ENCODE measurements around the gene MAP2K6. TPM values are rescaled to one million over a fixed set of nuclear protein-coding genes. Genes with fewer than 3 reads are reported as not detected.

The MAP2K6 gene
- total RNA-seq, 2 experiments from 2014 or later = 10.3 to 27.6 TPM

- Histone ChIP-seq H3K4me1 (ENCODE audit: insufficient read depth, low read length, poor library complexity, severe bottlenecking) (peaks cover 21% of the 10 kb centered on the region), H4K20me1 (ENCODE audit: insufficient read depth, low read length) (no peaks in the 10 kb centered on the region), H3K9me3 (ENCODE audit: low read length) (no peaks in the 10 kb centered on the region), H3K79me2 (ENCODE audit: insufficient read depth, low read depth, low read length) (no peaks in the 10 kb centered on the region), H3K4me2 (ENCODE audit: low read length) (no peak overlapping the region), H2AFZ (ENCODE audit: low read length) (no peak overlapping the region), H3K27ac (ENCODE audit: low read depth, low read length, poor library complexity, severe bottlenecking) (no peak overlapping the region), H3K36me3 (ENCODE audit: insufficient read depth, low read length) (no peaks in the 10 kb centered on the region), H3K4me3 (ENCODE audit: low read depth, low read length, poor library complexity, severe bottlenecking) (no peak overlapping the region), H3K9me2 (ENCODE audit: insufficient read depth, low read length) (no peaks in the 10 kb centered on the region)
- intact Hi-C loops (cut with micrococcal nuclease; ENCODE audit: unreplicated experiment) = no loop called here
- no TSS peak for BruUV-seq (replicated peaks)
- CTCF ChIA-PET (ENCODE audit: unreplicated experiment) = interaction anchor here (1.2 to 2.0 kb wide), 2 partner anchors 9 to 14 kb away, joined by 3 to 8 read pairs; no protein-coding TSS in a partner anchor
- POLR2A ChIA-PET = interaction anchor here (0.6 to 4.6 kb wide), 5 partner anchors 9 to 1380 kb away, joined by 3 to 34 read pairs (median 6); no protein-coding TSS in a partner anchor
- no peak for TF ChIP-seq EZH2phosphoT487 (IDR thresholded peaks at IDR 0.05; ENCODE audit: borderline replicate concordance, low read depth, low read length)
- TF ChIP-seq CTCF (conservative IDR thresholded peaks at IDR 0.05; ENCODE audit: low read length) = no peak
- no peak for DNase-seq (ENCODE audit: low spot score)
These were observed 178.8 kb downstream of the MAP2K6 start for GRCh38 chr17:69593351-69593715.

- ChIA-PET POLR2A (interaction anchor here (0.7 to 4.6 kb wide), 5 partner anchors 8 to 1408 kb away, joined by 3 to 34 read pairs (median 6); no protein-coding TSS in a partner anchor), CTCF (ENCODE audit: unreplicated experiment) (interaction anchor here (1.2 to 2.0 kb wide), 2 partner anchors 10 to 13 kb away, joined by 3 to 8 read pairs; no protein-coding TSS in a partner anchor)
- no peaks in the 10 kb centered on the region for H3K79me2 ChIP-seq (ENCODE audit: insufficient read depth, low read depth, low read length)
- peaks cover 21% of the 10 kb centered on the region for H3K4me1 ChIP-seq (ENCODE audit: insufficient read depth, low read length, poor library complexity, severe bottlenecking)
- intact Hi-C loops (cut with micrococcal nuclease; ENCODE audit: unreplicated experiment) = no loop called here
- DNase-seq (ENCODE audit: low spot score) = no peak
- no peak overlapping the region for H3K27ac ChIP-seq (ENCODE audit: low read depth, low read length, poor library complexity, severe bottlenecking)
- H3K9me2 ChIP-seq (ENCODE audit: insufficient read depth, low read length) = no peaks in the 10 kb centered on the region
- H3K4me2 ChIP-seq (ENCODE audit: low read length) = no peak overlapping the region
- no peak overlapping the region for H2AFZ ChIP-seq (ENCODE audit: low read length)
- no TSS peak for BruUV-seq (replicated peaks)
- no peaks in the 10 kb centered on the region for H3K9me3 ChIP-seq (ENCODE audit: low read length)
- no peaks in the 10 kb centered on the region for H3K36me3 ChIP-seq (ENCODE audit: insufficient read depth, low read length)
- no peak overlapping the region for H3K4me3 ChIP-seq (ENCODE audit: low read depth, low read length, poor library complexity, severe bottlenecking)
- no peak for TF ChIP-seq CTCF (conservative IDR thresholded peaks at IDR 0.05; ENCODE audit: low read length)
- no peak for TF ChIP-seq EZH2phosphoT487 (IDR thresholded peaks at IDR 0.05; ENCODE audit: borderline replicate concordance, low read depth, low read length)
- no peaks in the 10 kb centered on the region for H4K20me1 ChIP-seq (ENCODE audit: insufficient read depth, low read length)
These were observed 179.2 kb downstream of the MAP2K6 start for GRCh38 chr17:69593716-69594115.

GRCh38 chr17:69594641-69595040 is 180.1 kb downstream of the MAP2K6 start:
- Histone ChIP-seq H3K4me1 (ENCODE audit: insufficient read depth, low read length, poor library complexity, severe bottlenecking) (peaks cover 18% of the 10 kb centered on the region), H3K4me3 (ENCODE audit: low read depth, low read length, poor library complexity, severe bottlenecking) (no peak overlapping the region), H4K20me1 (ENCODE audit: insufficient read depth, low read length) (no peaks in the 10 kb centered on the region), H3K36me3 (ENCODE audit: insufficient read depth, low read length) (no peaks in the 10 kb centered on the region), H3K9me3 (ENCODE audit: low read length) (no peaks in the 10 kb centered on the region), H2AFZ (ENCODE audit: low read length) (no peak overlapping the region; the same call in 1 of the 2 replicates), H3K27ac (ENCODE audit: low read depth, low read length, poor library complexity, severe bottlenecking) (no peak overlapping the region), H3K79me2 (ENCODE audit: insufficient read depth, low read depth, low read length) (no peaks in the 10 kb centered on the region), H3K4me2 (ENCODE audit: low read length) (no peak overlapping the region), H3K9me2 (ENCODE audit: insufficient read depth, low read length) (no peaks in the 10 kb centered on the region)
- CTCF ChIA-PET (ENCODE audit: unreplicated experiment) = interaction anchor here (1.0 to 2.0 kb wide), 3 partner anchors 11 to 12 kb away, joined by 3 to 8 read pairs (median 3); no protein-coding TSS in a partner anchor
- no peak for DNase-seq (ENCODE audit: low spot score)
- TF ChIP-seq EZH2phosphoT487 (IDR thresholded peaks at IDR 0.05; ENCODE audit: borderline replicate concordance, low read depth, low read length) (no peak), CTCF (conservative IDR thresholded peaks at IDR 0.05; ENCODE audit: low read length) (no peak)
- POLR2A ChIA-PET = interaction anchor here (0.6 to 4.6 kb wide), 5 partner anchors 11 to 28 kb away, joined by 3 to 34 read pairs (median 5); no protein-coding TSS in a partner anchor
- intact Hi-C loops (cut with micrococcal nuclease; ENCODE audit: unreplicated experiment) = no loop called here
- no TSS peak for BruUV-seq (replicated peaks)

Measured in OCI-LY7 (cell line).